Head of caudate nucleus (tissue), 42 donors: ENCODE data around the gene CRTC2.
A peak's percentile ranks its signal among the peaks of the same experiment; 100 is the strongest.
"Not testable (repeated sequence)": the region's sequence is repeated elsewhere in the genome, so short reads cannot be mapped to it uniquely, and the experiment has no call there.

Source experiments
- DNase-seq, 42 donors: peaks; one replicate each; pipeline versions ENCODE4 v3.0.0 to v3.0.0-alpha.2; 2020 to 2021; ENCODE audit warnings: mixed read lengths in 7 of 42
- intact Hi-C: fragments of 100-400 bp; cut with DNase I; formaldehyde crosslinking; loops from one replicate; pipeline ENCODE4 v1.15.0; 2022

The CRTC2 gene

DNA sequence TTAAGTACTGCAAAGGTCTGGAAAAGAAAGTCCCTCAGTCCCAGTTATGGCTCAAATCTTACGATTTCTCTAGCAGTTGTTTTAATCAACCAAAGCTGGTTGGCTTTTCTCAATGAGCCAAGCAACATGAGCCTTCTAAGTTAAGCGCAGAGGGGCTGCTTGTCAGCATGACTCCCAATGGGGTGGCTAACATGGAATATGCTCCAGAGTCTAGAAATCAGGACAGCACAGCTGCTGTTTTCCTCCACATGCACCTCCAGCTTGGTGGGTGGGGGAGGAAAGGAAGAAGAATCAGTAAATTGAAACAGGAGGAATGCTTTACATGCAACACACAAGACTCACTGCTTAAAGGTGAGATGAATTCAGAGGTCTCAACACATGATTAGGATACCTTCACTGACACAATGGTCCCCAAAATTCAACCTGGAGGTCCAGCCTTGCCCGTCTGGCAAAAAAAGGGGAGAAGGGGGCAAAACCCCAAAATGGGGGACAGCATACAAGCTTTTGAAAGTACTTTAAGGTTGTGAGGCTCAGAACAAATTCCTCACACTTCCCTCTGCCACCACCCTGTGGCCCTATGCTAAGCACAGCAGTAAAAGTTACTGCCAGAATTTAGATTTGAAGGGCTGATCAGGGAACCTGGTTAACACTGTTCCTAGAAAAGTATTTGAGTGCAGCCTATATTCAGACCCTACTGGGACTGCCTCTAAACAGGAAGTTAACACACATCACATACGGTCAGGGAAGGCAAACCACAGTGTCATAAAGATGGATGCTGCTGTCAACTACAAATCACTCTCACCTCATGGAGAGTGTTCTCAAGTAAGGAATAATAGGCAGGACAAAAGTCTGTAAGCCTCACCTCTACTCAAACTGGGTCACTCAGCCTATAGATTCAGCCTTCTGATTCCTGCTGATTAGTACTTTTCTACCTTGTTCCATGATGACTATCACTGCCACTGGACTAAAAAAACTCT is 38.2 kb downstream of the CRTC2 start:
- intact Hi-C loops, result loop anchor here (5.0 kb wide), 1 partner anchor 98 kb away; no protein-coding TSS in a partner anchor
- DNase-seq, result peak in 6 of 42 donors; percentile 19 to 58 (median 28)

- DNase-seq, result no peak
- intact Hi-C loops, result no loop called here
Observed at GRCh38 chr1:153916297-153916696, 42.1 kb downstream of the CRTC2 start.

GRCh38 chr1:153912349-153912748 is 46.1 kb downstream of the CRTC2 start:
- DNase-seq, result no peak

DNA sequence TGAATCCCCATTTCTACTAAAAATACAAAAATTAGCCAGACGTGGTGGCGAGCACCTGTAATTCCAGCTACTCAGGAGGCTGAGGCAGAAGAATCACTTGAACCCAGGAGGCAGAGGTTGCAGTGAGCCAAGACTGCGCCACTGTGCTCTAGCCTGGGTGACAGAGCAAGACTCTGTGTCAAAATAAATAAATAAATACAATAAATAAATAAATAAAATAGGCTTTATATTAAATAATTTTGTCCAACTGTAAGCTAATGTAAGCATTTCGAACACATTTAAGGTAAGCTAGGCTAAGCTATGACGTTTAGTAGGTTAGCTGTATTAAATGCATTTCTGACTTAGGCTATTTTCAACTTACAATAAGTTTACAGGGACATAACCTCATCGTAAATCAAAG is 47.9 kb downstream of the CRTC2 start:
- intact Hi-C loops, result not testable (repeated sequence)
- peak in 1 of 42 donors; percentile 1 for DNase-seq

More at GRCh38 chr1:153912349-153912748, 46.1 kb downstream of the CRTC2 start:
- intact Hi-C loops, result no loop called here

- DNase-seq, result peak in 1 of 42 donors; percentile 8
- intact Hi-C loops, result no loop called here
Observed at GRCh38 chr1:153908071-153908470, 50.3 kb downstream of the CRTC2 start.

GRCh38 chr1:153907134-153907533 is 51.3 kb downstream of the CRTC2 start:
- no peak for DNase-seq
- intact Hi-C loops, result no loop called here

DNA sequence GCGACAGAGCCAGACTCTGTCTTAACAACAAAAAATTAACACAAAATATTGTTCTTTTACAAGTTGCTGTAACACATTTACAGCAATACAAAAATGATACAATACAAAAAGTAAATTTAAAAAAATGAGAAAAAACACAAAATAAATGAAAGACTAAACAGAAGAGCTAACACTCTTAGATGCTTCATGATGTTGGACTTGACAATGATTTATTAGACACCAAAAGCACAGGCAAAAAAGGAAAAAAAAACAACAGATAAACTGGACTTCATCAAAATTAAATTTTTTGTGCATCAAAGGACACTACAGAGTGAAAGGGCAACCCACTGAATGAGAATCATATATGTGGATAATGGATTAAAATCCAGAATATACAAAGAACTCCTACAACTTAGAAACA is 52.0 kb downstream of the CRTC2 start:
- DNase-seq, result no peak
- intact Hi-C loops, result no loop called here

DNA sequence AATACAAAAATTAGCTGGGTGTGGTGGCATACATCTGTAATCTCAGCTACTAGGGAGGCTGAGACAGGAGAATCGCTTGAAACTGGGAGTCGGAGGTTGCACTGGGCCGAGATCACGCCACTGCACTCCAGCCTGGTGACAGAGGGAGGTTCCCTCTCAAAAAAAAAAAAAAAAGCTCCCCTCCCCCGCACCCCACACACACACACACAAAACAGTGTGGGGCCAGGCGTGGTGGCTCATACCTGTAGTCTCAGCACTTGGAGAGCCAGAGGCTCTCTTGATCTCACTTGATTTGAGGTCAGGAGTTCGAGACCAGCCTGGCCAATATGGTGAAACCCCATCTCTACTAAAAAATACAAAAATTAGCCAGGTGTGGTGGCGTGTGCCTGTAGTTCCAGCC is 52.5 kb downstream of the CRTC2 start:
- intact Hi-C loops, DNase-seq: not testable (repeated sequence)

GRCh38 chr1:153903841-153904455 is 54.5 kb downstream of the CRTC2 start:
- peak in 2 of 42 donors; percentile 6 to 31 for DNase-seq
- intact Hi-C loops, result no loop called here

GRCh38 chr1:153899509-153899908 is 58.9 kb downstream of the CRTC2 start:
- DNase-seq, result peak in 1 of 42 donors; percentile 2
- intact Hi-C loops, result no loop called here
